HepG2 (cell line): Measurements from ENCODE around the gene C5AR2. TPM values are rescaled to one million over a fixed set of nuclear protein-coding genes. Genes with fewer than 3 reads are reported as not detected.
A peak's percentile ranks its signal among the peaks of the same experiment; 100 is the strongest.

Experiments
- BRCA1 ChIP-seq: sonication (generic); formaldehyde crosslinking; IDR thresholded peaks from 2 replicates; pipeline ENCODE4 v1.4.0; 2020; ENCODE audit warnings: missing genetic modification reagents
- FOXO4 ChIP-seq: sonication (generic); formaldehyde crosslinking; conservative IDR thresholded peaks from 2 replicates; pipeline ENCODE4 v1.8.1; 2023; ENCODE audit warnings: missing genetic modification reagents
- HBP1 ChIP-seq: IDR thresholded peaks from 2 replicates; pipeline ENCODE4 v1.6.1; 2016; ENCODE audit warnings: low read depth, control low read depth
- HNRNPL ChIP-seq: fragments of 200-400 bp; formaldehyde crosslinking; IDR thresholded peaks from 2 replicates; pipeline ENCODE4 v1.6.1; 2017; ENCODE audit warnings: mild to moderate bottlenecking, low read depth, low read length
- IRX3 ChIP-seq: sonication (generic); formaldehyde crosslinking; IDR thresholded peaks from 2 replicates; pipeline ENCODE4 v1.8.1; 2023; ENCODE audit warnings: mild to moderate bottlenecking, low read depth, missing genetic modification reagents, borderline replicate concordance
- KAT8 ChIP-seq: IDR thresholded peaks from 2 replicates; pipeline ENCODE4 v1.6.1; 2016; ENCODE audit warnings: missing genetic modification reagents, missing compliant biosample characterization
- MAFF ChIP-seq: IDR thresholded peaks from 2 replicates; pipeline ENCODE4 v1.6.1; 2011; ENCODE audit warnings: low read depth, low read length, improper control_type of control experiment
- MTF1 ChIP-seq: sonication (generic); formaldehyde crosslinking; IDR thresholded peaks from 2 replicates; pipeline ENCODE4 v1.5.0; 2020; ENCODE audit warnings: missing genetic modification reagents
- MXD3 ChIP-seq: IDR thresholded peaks from 2 replicates; pipeline ENCODE4 v1.6.1; 2016; ENCODE audit warnings: mild to moderate bottlenecking, missing biosample characterization, missing genetic modification reagents
- NFKBIZ ChIP-seq: IDR thresholded peaks from 2 replicates; pipeline ENCODE4 v1.6.1; 2018; ENCODE audit warnings: missing genetic modification reagents, missing compliant biosample characterization
- SNAI1 ChIP-seq: sonication (generic); formaldehyde crosslinking; IDR thresholded peaks from 2 replicates; pipeline ENCODE4 v1.5.0; 2020; ENCODE audit warnings: mild to moderate bottlenecking, missing genetic modification reagents, borderline replicate concordance
- ZBTB1 ChIP-seq: sonication (generic); formaldehyde crosslinking; IDR thresholded peaks from 2 replicates; pipeline ENCODE4 v1.4.0; 2020; ENCODE audit warnings: missing genetic modification reagents, borderline replicate concordance
- ZBTB37 ChIP-seq: sonication (generic); formaldehyde crosslinking; IDR thresholded peaks from 2 replicates; pipeline ENCODE4 v1.4.0; 2020; ENCODE audit warnings: mild to moderate bottlenecking, missing genetic modification reagents
- ZFAT ChIP-seq: sonication (generic); formaldehyde crosslinking; conservative IDR thresholded peaks from 2 replicates; pipeline ENCODE4 v1.8.1; 2023; ENCODE audit warnings: missing genetic modification reagents, inconsistent platforms
- ZNF20 ChIP-seq: sonication (generic); formaldehyde crosslinking; IDR thresholded peaks from 2 replicates; pipeline ENCODE4 v1.4.0; 2020; ENCODE audit warnings: mild to moderate bottlenecking, moderate library complexity, missing genetic modification reagents
- ZNF207 ChIP-seq: fragments of 450-650 bp; IDR thresholded peaks from 2 replicates; pipeline ENCODE4 v1.6.1; 2016; ENCODE audit warnings: antibody characterized with exemption, borderline replicate concordance
- ZNF33B ChIP-seq: sonication (generic); formaldehyde crosslinking; IDR thresholded peaks from 2 replicates; pipeline ENCODE4 v1.5.1; 2020; ENCODE audit warnings: mild to moderate bottlenecking, missing genetic modification reagents
- ZNF550 ChIP-seq: sonication (generic); formaldehyde crosslinking; IDR thresholded peaks from 2 replicates; pipeline ENCODE4 v1.4.0; 2020; ENCODE audit warnings: mild to moderate bottlenecking, missing genetic modification reagents, borderline replicate concordance
- ZNF574 ChIP-seq: sonication (generic); formaldehyde crosslinking; IDR thresholded peaks from 2 replicates; pipeline ENCODE4 v1.4.0; 2020; ENCODE audit warnings: missing genetic modification reagents
- ZNF607 ChIP-seq: sonication (generic); formaldehyde crosslinking; IDR thresholded peaks from 2 replicates; pipeline ENCODE4 v1.5.1; 2020; ENCODE audit warnings: missing genetic modification reagents, mild to moderate bottlenecking, borderline replicate concordance
- ZNF766 ChIP-seq: sonication (generic); formaldehyde crosslinking; IDR thresholded peaks from 2 replicates; pipeline ENCODE4 v1.5.0; 2020; ENCODE audit warnings: missing genetic modification reagents, borderline replicate concordance
- ZNF777 ChIP-seq: sonication (generic); formaldehyde crosslinking; IDR thresholded peaks from 2 replicates; pipeline ENCODE4 v1.4.0; 2020; ENCODE audit warnings: missing genetic modification reagents
- polyA plus RNA-seq, 8 experiments: library from polyadenylated mRNA; depleted of rRNA in 3 of 8; stranded (reverse) in 7 of 8; unstranded in 1 of 8; fragments of >200 nt; fragmentation: Illumina TruSeq in 4 of 8; extraction: Trizol in 4 of 8; gene quantifications; 2 replicates each; pipeline versions ENCODE4 v1.2.1 to v1.2.3, GENCODE V29; 2011 to 2016; ENCODE audit warnings: low read depth in 4 of 8, missing spikeins in 1 of 8, mixed read lengths in 1 of 8; ENCODE audit not compliant: insufficient read depth in 1 of 8
- total RNA-seq, 5 experiments: library from RNA; depleted of rRNA; stranded (reverse); fragments of >200 nt; fragmentation: Illumina TruSeq; extraction: Trizol; gene quantifications; 2 replicates each; pipeline ENCODE4 v1.2.3, GENCODE V29; 2016; ENCODE audit warnings: low read depth in 1 of 5

Gene C5AR2
- total and polyA plus RNA-seq, 2 of the 13 experiments (the other 11 are each of a cell fraction or from before 2014, with no cell fraction given): 0.09 to 0.24 TPM

- TF ChIP-seq MAFF (peak; percentile 62), KAT8 (CRISPR knock-in tag) (peak; percentile 73), HBP1 (CRISPR knock-in tag) (no peak), ZNF574 (CRISPR knock-in tag) (peak; percentile 76), SNAI1 (CRISPR knock-in tag) (no peak), FOXO4 (CRISPR knock-in tag) (no peak), HNRNPL (no peak), ZNF207 (no peak), NFKBIZ (CRISPR knock-in tag) (0 out of 2 replicates have a peak, but pooled peaks have one; percentile 69), ZNF550 (CRISPR knock-in tag) (no peak), ZNF20 (CRISPR knock-in tag) (no peak), ZNF777 (CRISPR knock-in tag) (no peak), ZBTB1 (CRISPR knock-in tag) (no peak), ZNF607 (CRISPR knock-in tag) (peak; percentile 70; the same call in 1 of the 2 replicates), ZNF766 (CRISPR knock-in tag) (peak; percentile 59), BRCA1 (CRISPR knock-in tag) (peak; percentile 84; the same call in 1 of the 2 replicates), IRX3 (CRISPR knock-in tag) (no peak), MXD3 (CRISPR knock-in tag) (no peak), ZFAT (CRISPR knock-in tag) (no peak), ZBTB37 (CRISPR knock-in tag) (0 out of 2 replicates have a peak, but pooled peaks have one; percentile 26), MTF1 (CRISPR knock-in tag) (no peak), ZNF33B (CRISPR knock-in tag) (no peak)
Observed at GRCh38 chr19:47315125-47315821, 16.7 kb upstream of the C5AR2 start (continued).
